HG03521 (cell line): ENCODE measurements around the gene MSANTD3.
"Not testable (repeated sequence)": the region's sequence is repeated elsewhere in the genome, so short reads cannot be mapped to it uniquely, and the experiment has no call there.

Source experiments
- ATAC-seq: cut with Tn5 transposase; IDR thresholded peaks from one replicate; pipeline ENCODE4 v1.9.1; 2021; ENCODE audit warnings: mild to moderate bottlenecking, moderate library complexity; ENCODE audit not compliant: unreplicated experiment

Gene MSANTD3, protein sequence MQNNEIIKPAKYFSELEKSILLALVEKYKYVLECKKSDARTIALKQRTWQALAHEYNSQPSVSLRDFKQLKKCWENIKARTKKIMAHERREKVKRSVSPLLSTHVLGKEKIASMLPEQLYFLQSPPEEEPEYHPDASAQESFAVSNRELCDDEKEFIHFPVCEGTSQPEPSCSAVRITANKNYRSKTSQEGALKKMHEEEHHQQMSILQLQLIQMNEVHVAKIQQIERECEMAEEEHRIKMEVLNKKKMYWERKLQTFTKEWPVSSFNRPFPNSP

DNA sequence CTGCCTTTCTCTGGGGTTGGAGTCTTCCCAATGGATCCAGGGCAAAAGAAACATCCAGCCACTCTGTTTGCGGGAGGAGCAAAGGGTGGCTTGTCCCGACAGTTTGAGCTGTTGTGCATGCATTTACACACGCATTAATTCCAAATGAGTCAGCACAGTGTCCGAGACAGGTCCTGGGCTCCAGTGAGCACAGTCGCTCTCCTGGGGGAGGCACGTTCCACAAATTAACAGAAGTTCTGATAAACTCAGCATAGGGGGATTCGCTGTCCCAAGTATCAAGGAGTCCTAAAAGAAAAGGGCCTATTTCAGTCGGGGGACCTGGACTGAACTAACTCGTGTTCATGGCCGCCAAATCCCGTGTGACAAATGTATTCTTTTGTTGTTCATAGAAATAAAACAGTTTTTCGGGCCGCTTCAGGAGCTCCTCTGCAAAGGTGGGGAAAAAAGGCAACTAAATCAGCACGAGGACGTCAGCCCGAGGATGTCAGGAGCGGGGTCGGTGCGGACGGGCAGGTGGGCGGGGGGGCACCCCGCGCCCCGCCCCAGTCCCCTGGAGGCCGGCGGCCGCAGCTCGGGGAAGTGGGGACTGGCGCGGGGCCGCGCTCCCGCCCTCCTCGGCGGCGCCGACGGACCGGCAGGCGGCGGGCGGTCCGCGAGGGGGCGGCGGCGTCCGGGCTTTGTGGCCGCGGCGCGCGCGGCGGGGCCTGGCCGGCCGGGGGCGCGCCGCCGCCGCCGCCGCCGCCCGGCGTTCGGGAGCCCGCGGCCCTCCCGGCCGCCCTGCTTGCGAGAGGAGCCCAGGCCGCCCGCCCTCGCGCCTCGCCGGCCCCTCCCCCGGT, at the start of gene MSANTD3:
Gene MSANTD3 (plus strand): TSS at position 614 of the 836 bp plus-strand sequence. CDS start 14,796 bp downstream, outside the sequence.
- ATAC-seq, result peak; percentile 73

DNA sequence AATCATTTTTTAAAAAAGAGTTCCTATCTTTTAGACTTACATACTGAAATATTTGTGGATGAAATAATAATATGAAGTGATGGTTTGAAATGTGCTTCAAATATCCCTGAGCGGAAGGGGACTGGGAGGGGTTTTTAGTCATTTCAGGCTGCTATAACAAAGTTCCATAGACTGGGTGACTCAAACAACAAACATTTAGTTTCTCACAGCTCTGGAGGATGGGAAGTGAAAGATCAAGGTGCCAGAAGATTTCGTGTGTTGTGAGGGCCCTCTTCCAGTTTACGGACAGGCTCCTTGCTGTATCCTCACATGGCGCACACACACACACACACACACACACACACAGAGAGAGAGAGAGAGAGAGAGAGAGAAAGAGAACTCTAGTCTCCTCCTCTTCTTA, 47.1 kb upstream of the MSANTD3 start:
- ATAC-seq, result no peak

DNA sequence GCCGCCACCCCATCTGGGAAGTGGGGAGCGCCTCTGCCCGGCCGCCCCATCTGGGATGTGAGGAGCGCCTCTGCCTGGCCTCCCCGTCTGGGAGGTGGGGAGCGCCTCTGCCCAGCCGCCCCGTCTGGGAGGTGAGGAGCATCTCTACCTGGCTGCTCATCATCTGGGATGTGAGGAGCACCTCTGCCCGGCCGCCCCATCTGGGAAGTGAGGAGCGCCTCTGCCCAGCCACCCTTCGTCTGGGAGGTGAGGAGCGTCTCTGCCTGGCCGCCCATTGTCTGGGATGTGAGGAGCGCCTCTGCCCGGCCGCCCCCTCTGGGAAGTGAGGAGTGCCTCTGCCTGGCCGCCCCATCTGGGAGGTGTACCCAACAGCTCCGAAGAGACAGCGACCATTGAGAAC, 34.0 kb upstream of the MSANTD3 start:
- ATAC-seq, result not testable (repeated sequence)

DNA sequence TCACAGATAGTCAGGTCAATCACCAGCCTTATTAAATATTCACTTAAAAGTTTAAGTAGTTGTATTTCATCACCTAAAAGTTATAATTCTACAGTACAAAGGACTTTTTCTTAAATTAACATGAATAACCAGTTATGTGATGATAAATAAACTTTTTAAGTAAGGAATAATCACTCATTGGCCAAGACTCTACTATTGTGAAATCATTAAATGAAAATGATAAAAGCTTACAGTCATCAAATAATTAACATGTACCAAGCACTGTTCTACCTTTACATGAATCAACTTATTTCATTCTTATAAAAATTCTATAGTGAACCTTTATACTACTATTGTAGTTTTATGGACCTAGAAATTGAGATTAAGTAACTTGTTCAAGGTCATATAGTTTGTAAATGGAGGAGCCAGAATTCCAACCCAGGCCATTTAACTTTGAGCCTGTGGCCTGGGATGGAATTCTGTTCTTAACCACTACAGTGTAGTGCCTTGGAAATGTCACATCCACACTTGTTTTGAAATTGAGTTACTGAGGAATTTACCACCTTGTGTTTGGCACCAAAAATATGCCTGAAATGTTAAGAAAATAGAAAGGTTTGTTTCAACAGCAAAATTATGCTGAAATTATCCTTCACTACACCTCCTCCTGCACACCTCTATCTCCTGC, 32.8 kb upstream of the MSANTD3 start:
- ATAC-seq, result no peak

DNA sequence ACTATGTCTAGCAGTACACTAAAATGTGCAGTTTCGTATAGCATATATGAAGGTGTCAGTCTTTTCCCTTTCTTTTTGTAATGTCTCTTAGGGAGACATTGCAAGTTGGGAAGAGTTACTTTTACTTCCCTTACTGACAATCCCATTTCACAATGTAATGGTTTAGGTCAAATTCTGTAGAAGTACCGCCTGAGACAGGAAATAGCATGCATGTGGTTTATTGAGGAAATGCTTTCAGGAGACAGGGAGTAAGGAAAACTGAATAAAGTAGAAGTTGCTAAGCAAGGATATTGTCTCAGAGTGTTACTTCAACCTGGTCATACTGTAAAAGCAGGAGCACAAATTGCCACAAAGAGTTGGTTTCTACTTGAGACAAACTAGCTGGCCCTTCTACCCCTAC, 32.1 kb upstream of the MSANTD3 start:
- no peak for ATAC-seq

DNA sequence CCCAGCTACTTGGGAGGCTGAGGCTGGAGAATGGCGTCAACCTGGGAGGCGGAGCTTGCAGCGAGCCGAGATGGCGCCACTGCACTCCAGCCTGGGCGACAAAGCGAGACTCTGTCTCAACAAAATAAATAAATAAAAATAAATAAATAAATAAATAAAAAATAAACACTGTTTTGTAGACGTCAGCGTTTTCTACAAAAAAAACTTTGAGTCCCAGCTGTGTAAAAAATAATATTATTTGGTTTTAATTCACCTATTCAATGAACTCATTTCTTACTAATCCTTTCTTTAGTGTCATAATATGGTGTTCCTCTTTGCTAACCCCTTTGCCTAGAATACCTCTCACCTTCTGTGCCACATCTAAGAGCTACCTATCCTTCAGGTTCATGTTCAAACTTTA, 30.2 kb upstream of the MSANTD3 start:
- ATAC-seq, result no peak

DNA sequence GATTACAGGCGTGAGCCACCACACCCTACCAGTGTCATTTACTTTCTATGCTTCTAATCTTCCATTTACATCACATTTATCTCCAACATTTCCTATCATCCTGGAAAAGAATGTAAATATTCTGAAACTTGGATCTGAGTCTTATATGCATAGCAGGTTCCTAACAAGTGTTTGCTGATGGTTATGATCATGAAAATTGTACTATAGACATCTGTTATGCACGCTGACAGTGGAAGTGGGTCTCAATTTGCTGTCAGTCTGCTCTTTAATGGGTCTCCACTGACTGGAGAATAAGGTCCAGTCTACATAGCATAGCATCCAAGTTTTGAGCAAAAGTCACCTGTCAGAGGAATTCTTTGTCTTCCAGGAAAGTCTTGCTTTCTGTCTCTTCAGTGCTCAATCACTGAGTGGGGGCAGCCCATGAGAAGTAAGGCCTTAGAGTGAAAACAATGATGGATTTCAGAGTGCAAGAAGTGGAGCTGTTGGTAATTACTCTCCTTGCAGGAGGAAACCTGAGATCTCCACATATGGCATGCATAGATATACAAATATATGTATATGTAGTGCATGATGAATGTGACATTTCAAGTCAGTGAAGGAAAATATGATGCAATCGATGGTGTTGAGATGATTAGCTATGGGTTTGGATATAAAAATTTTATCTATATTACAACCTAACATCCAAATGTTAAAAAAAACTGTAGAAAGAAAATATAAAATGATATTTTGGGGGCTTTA, 29.2 kb upstream of the MSANTD3 start:
- ATAC-seq, result no peak

DNA sequence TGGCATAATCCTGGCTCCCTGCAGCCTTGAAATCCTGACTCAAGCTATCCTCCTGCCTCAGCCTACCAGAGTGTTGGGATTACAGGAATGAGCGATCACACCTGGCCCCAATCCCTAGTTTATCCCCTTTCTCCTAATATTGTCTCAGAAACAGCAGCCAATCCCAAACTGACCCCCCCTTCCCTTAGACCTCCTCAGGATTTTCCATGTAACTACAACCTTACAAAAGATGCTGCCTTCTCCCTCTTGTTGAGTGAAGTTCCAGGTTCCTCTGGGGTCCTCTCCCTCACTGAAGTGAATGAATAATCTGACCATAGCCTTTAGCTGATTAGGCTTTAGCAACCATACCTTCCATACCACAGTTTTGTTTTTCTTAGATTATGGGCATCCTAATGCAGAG, 25.9 kb upstream of the MSANTD3 start:
- ATAC-seq, result no peak

DNA sequence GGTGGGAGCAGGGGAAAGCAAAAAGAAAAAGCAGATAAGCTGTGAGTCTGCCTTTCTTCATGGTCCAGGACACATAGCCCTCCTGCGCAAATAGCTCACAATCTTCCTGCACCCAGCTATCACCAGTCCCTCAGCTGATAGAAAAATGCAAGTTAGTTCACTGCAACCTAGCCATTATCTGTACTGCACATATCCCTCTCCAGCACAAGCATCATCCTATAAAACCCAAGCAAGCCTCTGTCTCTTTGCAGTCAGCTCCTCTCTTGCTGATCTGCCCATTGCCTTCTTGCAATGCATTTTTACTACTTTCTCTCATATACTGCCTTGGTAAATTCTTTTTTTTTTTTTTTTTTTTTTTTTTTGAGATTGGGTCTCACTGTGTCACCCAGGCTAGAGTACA, 20.0 kb upstream of the MSANTD3 start:
- ATAC-seq, result no peak

DNA sequence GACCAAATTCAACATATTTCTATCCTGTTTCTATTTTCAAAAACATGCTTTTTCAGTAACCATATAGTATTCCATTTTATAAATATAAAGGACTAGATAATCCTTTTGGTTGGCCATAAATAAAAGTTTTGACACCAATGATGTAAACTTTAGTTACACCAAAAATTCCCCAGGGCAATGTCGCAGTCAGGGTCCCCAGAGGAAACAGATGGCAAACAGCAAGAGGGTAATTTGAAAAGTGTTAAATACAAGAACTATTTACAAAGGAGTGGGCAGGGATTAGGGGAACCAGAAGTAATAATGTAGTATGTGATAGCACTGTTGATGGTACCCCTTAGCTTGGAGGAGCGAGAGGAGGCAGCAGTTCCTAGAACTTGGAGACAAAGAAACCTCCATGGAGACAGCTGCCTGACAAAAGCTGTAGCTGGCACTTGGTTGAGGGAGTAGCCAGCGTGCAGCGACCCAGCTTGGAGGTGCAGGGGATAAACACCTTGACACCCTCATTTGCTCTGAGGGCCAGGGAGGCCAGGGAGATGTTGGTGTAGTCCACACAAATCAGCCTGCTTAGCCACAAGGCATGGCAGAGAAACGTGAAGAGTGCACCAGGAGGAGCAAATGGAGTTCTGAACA, 18.3 kb upstream of the MSANTD3 start:
- ATAC-seq, result no peak

DNA sequence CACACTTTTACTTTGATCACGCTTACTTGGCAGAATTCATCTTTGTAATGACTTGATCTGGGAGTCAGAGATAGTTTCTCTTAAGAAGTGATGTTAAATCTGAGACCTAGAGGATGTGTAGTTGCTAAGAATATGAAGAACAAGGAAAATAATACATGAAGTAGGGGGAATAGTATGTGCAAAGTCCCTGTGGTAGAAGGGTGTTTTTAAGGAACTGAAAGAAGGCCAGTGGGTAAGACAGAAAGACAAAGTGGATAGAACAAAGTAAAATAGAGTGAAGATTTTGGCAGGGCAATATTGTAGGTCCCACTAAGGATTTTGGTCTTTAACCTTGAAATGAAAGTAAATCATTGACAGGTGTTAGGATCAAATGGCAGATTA, 17.8 kb upstream of the MSANTD3 start:
- ATAC-seq, result no peak

DNA sequence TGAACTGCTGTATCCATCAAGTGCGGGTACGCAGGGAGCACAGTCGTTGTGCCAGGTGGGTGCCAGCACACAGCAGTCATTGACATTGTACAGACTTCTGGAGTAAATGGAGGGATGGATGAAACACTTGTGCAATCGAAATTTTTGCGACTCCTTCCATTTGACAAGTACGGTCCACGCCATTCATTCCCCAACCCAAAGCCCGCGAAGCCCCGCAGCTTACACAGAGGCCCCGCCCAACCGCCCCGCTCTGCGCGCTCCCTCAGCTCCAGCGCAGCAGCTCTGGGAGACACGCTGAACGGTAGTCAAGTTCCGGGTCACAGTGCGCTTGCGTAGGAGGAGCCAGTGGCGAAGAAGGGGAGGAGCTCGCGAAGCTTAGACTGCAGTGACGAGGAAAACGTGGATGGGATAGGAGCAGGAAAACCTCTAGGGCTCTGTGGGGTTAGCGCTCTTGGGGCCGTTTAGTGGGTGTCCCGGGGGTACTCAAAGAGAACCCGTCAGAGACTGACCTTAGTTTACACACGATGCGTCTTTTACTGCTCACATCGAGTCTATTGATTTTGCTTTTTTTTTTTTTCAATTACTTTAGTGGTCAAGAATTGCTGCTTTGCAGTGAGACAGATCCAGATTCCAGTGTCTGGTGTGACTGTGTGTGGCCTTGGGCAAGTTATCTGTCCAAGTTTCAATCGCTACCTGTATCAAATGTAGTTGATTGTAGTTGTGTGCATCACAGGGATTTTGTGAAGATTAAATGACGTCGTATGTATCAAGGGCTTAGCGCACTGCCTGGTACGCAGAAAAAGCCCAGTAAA, 15.3 kb upstream of the MSANTD3 start:
- ATAC-seq, result peak; percentile 100

DNA sequence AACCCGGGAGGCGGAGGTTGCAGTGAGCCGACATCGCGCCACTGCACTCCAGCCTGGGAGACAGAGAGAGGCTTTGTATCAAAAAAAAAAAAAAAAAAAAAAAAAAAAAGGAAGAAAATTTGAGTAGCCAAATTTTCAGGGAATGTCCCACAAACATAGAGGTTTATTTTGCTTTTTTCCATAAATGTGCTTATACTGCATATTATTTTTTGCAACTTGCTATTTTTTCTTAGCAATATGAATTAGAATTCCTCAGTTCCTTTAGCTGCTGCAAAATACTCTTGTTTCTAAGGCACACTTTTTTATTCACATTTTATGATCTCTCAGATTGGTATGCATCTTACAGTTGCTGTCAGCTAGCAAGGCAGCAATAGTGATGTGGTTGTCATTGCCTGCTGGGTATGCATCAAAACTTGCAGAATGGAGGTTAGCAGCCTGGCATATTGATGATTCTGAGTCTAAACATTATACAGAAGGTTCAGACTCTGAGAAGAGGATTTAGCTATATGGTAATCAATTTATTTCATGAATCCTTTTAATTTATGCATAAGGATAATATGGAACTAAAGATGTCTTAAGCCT, 13.0 kb upstream of the MSANTD3 start:
- no peak for ATAC-seq

DNA sequence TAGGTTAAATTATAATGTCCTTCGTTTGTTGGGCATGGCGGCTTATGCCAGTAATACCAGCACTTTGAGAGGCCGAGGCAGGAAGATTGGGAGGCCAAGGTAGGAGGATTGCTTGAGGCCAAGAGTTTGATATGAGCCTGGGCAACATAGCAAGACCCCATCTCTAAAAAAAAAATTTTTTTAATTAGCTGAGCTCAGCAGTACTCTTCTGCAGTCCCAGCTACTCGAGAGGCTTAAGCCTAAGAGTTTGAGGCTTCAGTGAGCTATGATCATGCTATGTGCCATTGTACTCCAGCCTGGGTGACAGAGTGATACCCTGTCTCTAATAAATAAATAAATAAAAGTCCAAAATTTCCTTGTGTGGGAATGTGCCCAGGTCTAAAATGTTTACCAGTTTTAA, 9.1 kb upstream of the MSANTD3 start:
- ATAC-seq, result no peak

DNA sequence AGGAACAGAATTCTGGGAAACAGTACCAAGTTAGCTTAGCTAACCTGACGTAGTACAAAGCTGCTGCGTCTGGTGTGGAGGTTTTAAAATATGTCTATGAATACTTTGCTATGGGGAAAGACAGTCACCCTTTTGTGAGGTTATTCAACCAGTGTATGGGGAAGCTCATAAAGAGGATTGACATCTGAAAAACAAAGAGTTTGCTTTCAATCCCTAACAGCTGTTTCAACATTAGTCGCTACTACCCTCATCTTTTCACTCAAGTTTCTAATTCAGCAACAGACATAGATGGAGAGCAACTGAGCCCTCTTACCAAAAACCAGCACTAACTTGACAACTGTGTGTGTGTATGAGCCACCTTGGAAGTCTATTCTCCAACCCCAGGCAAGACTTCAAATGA, 7.8 kb upstream of the MSANTD3 start:
- ATAC-seq, result no peak

DNA sequence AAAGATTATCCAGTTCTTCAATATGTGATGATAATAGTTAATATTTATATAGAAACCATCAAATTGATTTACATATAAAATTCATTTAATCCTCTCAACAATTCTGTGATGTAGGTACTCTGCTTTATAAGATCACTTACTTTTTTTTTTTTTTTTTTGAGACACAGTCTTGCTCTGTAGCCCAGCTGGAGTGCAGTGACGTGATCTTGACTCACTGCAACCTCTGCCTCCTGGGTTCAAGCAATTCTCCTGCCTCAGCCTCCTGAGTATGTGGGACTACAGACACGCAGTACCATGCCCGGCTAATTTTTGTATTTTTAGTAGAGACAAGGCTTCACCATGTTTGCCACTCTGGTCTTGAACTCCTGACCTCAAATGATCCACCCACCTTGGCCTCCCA, 5.8 kb upstream of the MSANTD3 start:
- not testable (repeated sequence) for ATAC-seq

DNA sequence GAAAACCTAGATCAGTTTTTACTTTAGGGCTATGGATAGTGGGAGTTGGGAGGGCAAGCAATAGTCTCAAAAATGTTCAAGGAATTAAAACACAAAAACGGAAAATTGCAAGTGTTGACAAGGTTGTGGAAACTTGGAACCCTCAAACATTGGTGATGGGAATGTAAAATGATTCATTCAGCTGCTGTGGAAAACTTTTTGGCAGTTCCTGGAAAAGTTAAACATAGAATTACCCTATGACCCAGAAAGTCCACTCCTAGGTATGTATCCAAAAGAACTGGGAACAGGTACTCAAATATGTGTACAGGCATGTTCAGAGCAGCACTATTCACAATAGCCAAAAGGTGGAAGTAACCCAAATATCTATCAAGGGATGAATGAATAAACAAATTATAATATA, 1.2 kb upstream of the MSANTD3 start:
- ATAC-seq, result no peak

DNA sequence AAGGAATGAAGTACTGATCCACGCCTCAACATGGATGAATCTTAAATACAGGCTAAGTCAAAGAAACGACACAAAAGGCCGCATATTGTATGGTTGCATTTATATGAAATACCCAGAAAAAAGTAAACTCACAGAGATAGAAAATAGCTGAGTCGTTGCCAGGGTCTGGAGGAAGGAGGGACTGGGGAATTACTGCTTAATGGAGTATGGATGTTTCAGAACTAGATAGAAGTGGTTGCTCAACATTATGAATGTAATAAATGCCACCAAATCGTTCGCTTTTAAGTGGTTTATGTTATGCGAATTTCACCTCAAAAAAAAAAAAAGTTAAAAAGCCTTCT, 784 bp upstream of the MSANTD3 start:
- ATAC-seq, result no peak

DNA sequence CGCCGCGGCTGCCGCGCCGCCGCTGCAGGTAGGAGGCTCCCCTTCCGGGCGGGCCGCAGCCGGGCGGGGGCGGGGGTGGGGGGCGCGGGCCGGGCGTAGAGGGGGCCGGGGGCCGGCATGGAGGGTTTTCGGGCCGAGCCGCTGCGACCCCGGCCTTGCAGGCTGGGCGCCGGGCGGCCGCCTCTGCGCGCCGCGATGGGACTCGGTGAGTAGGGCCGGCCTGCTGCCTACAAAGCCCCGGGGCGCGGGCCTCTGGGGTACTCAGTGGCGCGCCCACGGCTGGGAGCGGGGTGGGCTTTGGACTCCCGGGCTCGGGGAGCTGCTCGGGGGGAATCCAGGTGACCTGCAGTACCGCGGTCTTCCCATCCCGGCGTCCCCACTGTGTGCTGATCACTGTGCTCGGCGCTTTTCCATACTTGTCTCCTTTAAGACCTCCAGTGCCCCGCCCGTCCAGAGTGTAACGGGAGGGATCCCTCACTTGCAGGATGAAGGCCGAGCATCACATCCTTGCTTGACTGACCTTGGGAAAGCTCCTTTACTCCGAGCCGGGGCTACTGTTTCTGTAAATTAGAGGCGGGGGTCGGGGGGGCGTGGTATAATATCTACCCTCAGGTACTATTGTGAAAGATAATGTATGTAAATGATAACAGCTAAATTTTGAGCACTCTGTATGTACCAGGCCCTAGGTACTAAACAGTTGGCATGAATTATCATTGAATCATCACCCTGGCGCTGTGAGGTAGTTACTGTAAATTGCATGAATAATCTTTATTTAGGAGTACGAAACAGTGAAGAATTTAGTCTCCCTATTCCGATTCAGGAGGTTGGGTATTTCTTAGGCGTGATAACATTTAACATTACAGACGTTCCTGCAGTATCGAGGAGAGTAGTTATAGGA, 672 bp downstream of the MSANTD3 start:
- ATAC-seq, result peak; percentile 53
